ENCODE measurements around the gene INPP5E. TPM values are rescaled to one million over a fixed set of nuclear protein-coding genes. Genes with fewer than 3 reads are reported as not detected.

The INPP5E gene
- total RNA-seq, 1 donor from 2014 or later = 9.8 TPM

- H3K9me3 ChIP-seq = no peaks in the 10 kb centered on the region
- intact Hi-C loops (cut with DNase I) = no loop called here
- H3K27me3 ChIP-seq = no peaks in the 10 kb centered on the region
- no peak overlapping the region for H3K4me3 ChIP-seq
- DNase-seq (ENCODE audit: extremely low spot score in 2 of 2) = no peak
- peaks cover 0 to 54% of the 10 kb centered on the region in 2 donors for H3K36me3 ChIP-seq
- H3K27ac ChIP-seq = no peak overlapping the region
- TF ChIP-seq POLR2AphosphoS5 (IDR thresholded peaks at IDR 0.05; ENCODE audit: insufficient read depth in 1 of 2, low read depth in 1 of 2) (no peak), CTCF (IDR thresholded peaks at IDR 0.05) (no peak), POLR2A (IDR thresholded peaks at IDR 0.05) (no peak)
- no peaks in the 10 kb centered on the region for H3K4me1 ChIP-seq
Observed at GRCh38 chr9:136381311-136381710, 58.3 kb downstream of the INPP5E start.

GRCh38 chr9:136380381-136380780 is 59.3 kb downstream of the INPP5E start:
- intact Hi-C loops (cut with DNase I) = no loop called here
- no peak for DNase-seq (ENCODE audit: extremely low spot score in 2 of 2)
- no peaks in the 10 kb centered on the region for H3K9me3 ChIP-seq
- H3K27ac ChIP-seq = no peak overlapping the region
- H3K27me3 ChIP-seq = no peaks in the 10 kb centered on the region
- H3K36me3 ChIP-seq = peaks cover 0 to 54% of the 10 kb centered on the region in 2 donors
- no peaks in the 10 kb centered on the region for H3K4me1 ChIP-seq
- H3K4me3 ChIP-seq = no peak overlapping the region
- no peak for TF ChIP-seq POLR2AphosphoS5 (IDR thresholded peaks at IDR 0.05; ENCODE audit: insufficient read depth in 1 of 2, low read depth in 1 of 2)
- no peak for TF ChIP-seq POLR2A (IDR thresholded peaks at IDR 0.05)
- no peak for TF ChIP-seq CTCF (IDR thresholded peaks at IDR 0.05)

GRCh38 chr9:136379891-136380290 is 59.8 kb downstream of the INPP5E start:
- Histone ChIP-seq H3K27me3 (no peaks in the 10 kb centered on the region), H3K36me3 (peaks cover 0 to 51% of the 10 kb centered on the region in 2 donors), H3K9me3 (no peaks in the 10 kb centered on the region), H3K27ac (no peak overlapping the region), H3K4me1 (no peaks in the 10 kb centered on the region), H3K4me3 (no peak overlapping the region)
- no peak for DNase-seq (ENCODE audit: extremely low spot score in 2 of 2)
- no peak for TF ChIP-seq POLR2AphosphoS5 (IDR thresholded peaks at IDR 0.05; ENCODE audit: insufficient read depth in 1 of 2, low read depth in 1 of 2)
- TF ChIP-seq POLR2A (IDR thresholded peaks at IDR 0.05) = no peak
- TF ChIP-seq CTCF (IDR thresholded peaks at IDR 0.05) = no peak
- intact Hi-C loops (cut with DNase I) = no loop called here

- Histone ChIP-seq H3K4me3 (no peak overlapping the region), H3K9me3 (no peaks in the 10 kb centered on the region), H3K27me3 (no peaks in the 10 kb centered on the region), H3K36me3 (peaks cover 0 to 46% of the 10 kb centered on the region in 2 donors), H3K27ac (no peak overlapping the region), H3K4me1 (no peaks in the 10 kb centered on the region)
- TF ChIP-seq POLR2A (IDR thresholded peaks at IDR 0.05) (no peak), POLR2AphosphoS5 (IDR thresholded peaks at IDR 0.05; ENCODE audit: insufficient read depth in 1 of 2, low read depth in 1 of 2) (no peak)
- no peak for DNase-seq (ENCODE audit: extremely low spot score in 2 of 2)
- intact Hi-C loops (cut with DNase I) = no loop called here
Observed at GRCh38 chr9:136379401-136379800, 60.2 kb downstream of the INPP5E start.

- TF ChIP-seq CTCF (IDR thresholded peaks at IDR 0.05) = no peak
- TF ChIP-seq POLR2A (IDR thresholded peaks at IDR 0.05) = no peak
- TF ChIP-seq POLR2AphosphoS5 (IDR thresholded peaks at IDR 0.05; ENCODE audit: insufficient read depth in 1 of 2, low read depth in 1 of 2) = no peak
- no peaks in the 10 kb centered on the region for H3K9me3 ChIP-seq
- H3K36me3 ChIP-seq = peaks cover 0 to 41% of the 10 kb centered on the region in 2 donors
- H3K27ac ChIP-seq = no peak overlapping the region
- no peaks in the 10 kb centered on the region for H3K27me3 ChIP-seq
- no peaks in the 10 kb centered on the region for H3K4me1 ChIP-seq
- no peak for DNase-seq (ENCODE audit: extremely low spot score in 2 of 2)
- intact Hi-C loops (cut with DNase I) = no loop called here
- no peak overlapping the region for H3K4me3 ChIP-seq
Observed at GRCh38 chr9:136379003-136379287, 60.7 kb downstream of the INPP5E start.

Other genes starting within 250 kb of the INPP5E start
- not detected for gene LHX3, start 234.7 kb downstream of the INPP5E start, total RNA-seq
- gene QSOX2, start 194.0 kb downstream of the INPP5E start, total RNA-seq = 6.1 TPM
- gene CCDC187, start 135.8 kb downstream of the INPP5E start, total RNA-seq = not detected
- 35.4 TPM for gene GPSM1, start 112.3 kb downstream of the INPP5E start, total RNA-seq
- 25.0 TPM for gene DNLZ, start 76.1 kb downstream of the INPP5E start, total RNA-seq
- gene CARD9, start 66.2 kb downstream of the INPP5E start, total RNA-seq = 16.9 TPM
- gene SNAPC4, start 39.7 kb downstream of the INPP5E start, total RNA-seq = 3.2 TPM
- 60.4 TPM for gene ENTR1, start 29.2 kb downstream of the INPP5E start, total RNA-seq
- 23.6 TPM for gene PMPCA, start 29.2 kb downstream of the INPP5E start, total RNA-seq
- 52.3 TPM for gene SEC16A, start 43.2 kb upstream of the INPP5E start, total RNA-seq
- 67.0 TPM for gene NOTCH1, start 106.2 kb upstream of the INPP5E start, total RNA-seq
- 272 TPM for gene EGFL7, start 223.1 kb upstream of the INPP5E start, total RNA-seq
- gene AGPAT2, start 247.6 kb upstream of the INPP5E start, total RNA-seq = 87.2 TPM

Data from vagina (tissue), 2 donors.